HAP-1 (cell line): ENCODE results near the gene PVR.
"Not testable (repeated sequence)": the region's sequence is repeated elsewhere in the genome, so short reads cannot be mapped to it uniquely, and the experiment has no call there.

ENCODE experiments used
- DNase-seq, 2 experiments: peaks; one replicate each; pipeline ENCODE4 v3.0.0-alpha.2; 2016 to 2020; ENCODE audit warnings: low spot score in 2 of 2
- H3K27me3 ChIP-seq: fragments of 250-450 bp; sonication (Bioruptor Pico); 2 replicates; pipeline ENCODE4 v1.5.1; 2020; ENCODE audit warnings: low read depth, mild to moderate bottlenecking, moderate library complexity
- H3K36me3 ChIP-seq: fragments of 250-450 bp; sonication (Bioruptor Pico); replicated peaks from 2 replicates; pipeline ENCODE4 v1.5.1; 2020; ENCODE audit warnings: mild to moderate bottlenecking
- H3K4me1 ChIP-seq: fragments of 250-450 bp; sonication (Bioruptor Pico); 2 replicates; pipeline ENCODE4 v1.5.1; 2020; ENCODE audit warnings: mild to moderate bottlenecking
- H3K4me3 ChIP-seq: fragments of 250-450 bp; sonication (Bioruptor Pico); 2 replicates; pipeline ENCODE4 v1.5.1; 2020; ENCODE audit warnings: mild to moderate bottlenecking, moderate library complexity
- H3K9me3 ChIP-seq: fragments of 250-450 bp; sonication (Bioruptor Pico); 2 replicates; pipeline ENCODE4 v1.5.1; 2020; ENCODE audit warnings: mild to moderate bottlenecking, moderate library complexity
- in situ Hi-C: fragments of 300-500 bp; cut with MboI; formaldehyde crosslinking; loops from 3 replicates; pipeline ENCODE4 v1.14.3; 2020; ENCODE audit warnings: low sequenced_read_pairs, inconsistent platforms, mixed read lengths

PVR gene

DNA sequence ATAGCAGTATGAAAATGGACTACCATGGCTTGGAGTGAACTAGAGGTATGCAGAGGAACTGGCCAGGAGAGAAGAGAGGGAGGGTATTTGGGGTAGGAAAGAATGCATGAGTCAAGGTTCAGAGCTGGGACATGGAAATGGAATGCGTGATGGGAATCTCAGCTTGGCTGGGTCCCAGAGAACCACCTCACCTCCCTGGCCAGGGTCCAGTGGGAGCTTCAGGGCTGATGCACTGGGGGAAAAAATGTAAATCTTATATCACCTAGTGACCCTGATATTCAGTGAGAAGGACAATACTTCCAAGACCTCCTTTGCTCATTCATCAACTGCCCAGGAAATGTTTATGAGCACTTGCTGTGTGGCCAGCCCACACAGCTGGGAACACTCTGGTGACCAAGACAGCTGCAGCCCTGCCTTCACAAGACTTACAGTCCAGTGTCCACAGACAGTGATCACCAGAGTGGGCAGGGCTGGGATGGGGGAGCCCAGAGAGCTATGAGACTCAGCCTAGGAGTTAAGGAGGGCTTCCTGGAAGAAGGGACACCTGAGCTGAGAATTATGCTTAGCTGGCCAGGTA, 17.6 kb upstream of the PVR start:
- DNase-seq, result no peak

DNA sequence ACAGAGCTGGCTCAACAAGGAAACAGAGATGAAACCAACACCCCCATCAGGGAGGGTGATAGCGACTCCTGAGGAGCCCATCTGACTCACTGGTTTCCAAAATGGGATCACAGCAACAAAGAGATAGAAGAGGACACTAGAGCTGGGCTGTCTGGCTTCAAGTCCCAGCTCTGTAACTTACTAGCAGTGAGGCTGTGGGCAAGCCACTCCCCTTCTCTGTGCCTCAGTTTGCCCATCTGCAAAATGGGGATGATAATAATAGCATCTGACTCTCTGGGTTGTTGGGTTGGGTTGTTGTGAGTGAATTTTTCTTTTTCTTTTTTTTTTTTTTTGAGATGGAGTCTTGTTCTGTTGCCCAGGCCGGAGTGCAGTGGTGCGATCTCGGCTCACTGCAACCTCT, 16.1 kb upstream of the PVR start:
- no peaks in the 10 kb centered on the region for H3K9me3 ChIP-seq
- no peaks in the 10 kb centered on the region for H3K27me3 ChIP-seq
- no peak overlapping the region for H3K4me3 ChIP-seq
- no peak for DNase-seq
- in situ Hi-C loops, result no loop called here
- peaks cover 3% of the 10 kb centered on the region; the same call in 1 of the 2 replicates for H3K36me3 ChIP-seq
- H3K4me1 ChIP-seq, result no peaks in the 10 kb centered on the region; the same call in 1 of the 2 replicates

More for the DNA sequence above, 17.6 kb upstream of the PVR start:
- Histone ChIP-seq H3K36me3 (no peaks in the 10 kb centered on the region), H3K4me1 (no peaks in the 10 kb centered on the region), H3K4me3 (no peak overlapping the region), H3K9me3 (no peaks in the 10 kb centered on the region), H3K27me3 (no peaks in the 10 kb centered on the region)
- in situ Hi-C loops, result no loop called here

DNA sequence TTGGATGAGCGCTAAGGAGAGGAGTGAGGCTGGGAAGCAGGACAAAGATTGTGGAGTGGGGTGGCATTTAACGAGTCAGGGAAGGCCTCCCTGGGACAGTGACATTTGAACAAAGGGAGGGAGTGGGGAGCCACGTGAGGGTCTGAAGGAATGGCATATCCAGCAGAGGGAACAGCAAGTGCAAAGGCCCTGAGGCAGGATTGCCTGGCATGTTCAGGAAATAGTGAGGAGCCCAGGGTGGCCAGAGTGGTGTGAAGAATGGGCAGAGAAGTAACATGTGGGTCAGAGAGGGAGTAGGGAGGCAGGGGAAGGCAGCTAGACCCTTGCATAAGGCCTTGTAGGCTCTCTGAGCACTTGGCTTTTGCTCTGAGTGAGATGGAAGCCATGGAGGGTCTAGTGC, 14.9 kb upstream of the PVR start:
- no peak for DNase-seq
- Histone ChIP-seq H3K9me3 (no peaks in the 10 kb centered on the region), H3K4me3 (no peak overlapping the region), H3K36me3 (peaks cover 3% of the 10 kb centered on the region; the same call in 1 of the 2 replicates), H3K4me1 (peaks cover 6% of the 10 kb centered on the region), H3K27me3 (no peaks in the 10 kb centered on the region)
- in situ Hi-C loops, result no loop called here

GRCh38 chr19:44631611-44632010, 12.1 kb upstream of the PVR start:
- DNase-seq, H3K27me3 ChIP-seq, in situ Hi-C loops, H3K4me1 ChIP-seq, H3K36me3 ChIP-seq, H3K9me3 ChIP-seq, H3K4me3 ChIP-seq: not testable (repeated sequence)

GRCh38 chr19:44634058-44634457, 9.7 kb upstream of the PVR start:
- DNase-seq, H3K9me3 ChIP-seq, H3K27me3 ChIP-seq, H3K4me3 ChIP-seq, H3K4me1 ChIP-seq, in situ Hi-C loops, H3K36me3 ChIP-seq: not testable (repeated sequence)

DNA sequence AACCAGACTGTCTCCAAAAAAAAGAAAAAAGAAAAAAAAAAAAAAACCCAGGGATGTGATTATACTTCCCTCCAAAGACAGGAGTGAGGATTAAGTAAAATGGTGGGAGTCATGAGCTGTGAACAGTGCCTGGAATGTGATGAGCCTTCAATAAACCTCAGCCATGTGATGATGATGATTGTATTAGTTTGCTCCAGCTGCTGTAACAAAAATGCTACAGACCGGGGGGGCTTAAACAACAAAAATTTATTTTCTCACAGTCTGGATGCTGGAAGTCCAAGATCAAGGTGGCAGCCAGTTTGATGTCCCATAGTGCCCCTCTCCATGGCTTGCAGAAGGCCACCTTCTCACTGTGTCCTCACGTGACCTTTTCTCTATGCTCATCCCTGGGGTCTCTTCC, 8.9 kb upstream of the PVR start:
- H3K9me3 ChIP-seq, result no peaks in the 10 kb centered on the region
- no peak overlapping the region for H3K4me3 ChIP-seq
- in situ Hi-C loops, result no loop called here
- H3K4me1 ChIP-seq, result peaks cover 6% of the 10 kb centered on the region
- H3K36me3 ChIP-seq, result peaks cover 3% of the 10 kb centered on the region; the same call in 1 of the 2 replicates
- no peak for DNase-seq
- H3K27me3 ChIP-seq, result no peaks in the 10 kb centered on the region

GRCh38 chr19:44635581-44636438, 7.9 kb upstream of the PVR start:
- in situ Hi-C loops, result no loop called here
- no peak for DNase-seq
- H3K9me3 ChIP-seq, result no peaks in the 10 kb centered on the region
- no peaks in the 10 kb centered on the region for H3K27me3 ChIP-seq
- peaks cover 3% of the 10 kb centered on the region; the same call in 1 of the 2 replicates for H3K36me3 ChIP-seq
- H3K4me1 ChIP-seq, result peaks cover 6% of the 10 kb centered on the region
- no peak overlapping the region for H3K4me3 ChIP-seq

DNA sequence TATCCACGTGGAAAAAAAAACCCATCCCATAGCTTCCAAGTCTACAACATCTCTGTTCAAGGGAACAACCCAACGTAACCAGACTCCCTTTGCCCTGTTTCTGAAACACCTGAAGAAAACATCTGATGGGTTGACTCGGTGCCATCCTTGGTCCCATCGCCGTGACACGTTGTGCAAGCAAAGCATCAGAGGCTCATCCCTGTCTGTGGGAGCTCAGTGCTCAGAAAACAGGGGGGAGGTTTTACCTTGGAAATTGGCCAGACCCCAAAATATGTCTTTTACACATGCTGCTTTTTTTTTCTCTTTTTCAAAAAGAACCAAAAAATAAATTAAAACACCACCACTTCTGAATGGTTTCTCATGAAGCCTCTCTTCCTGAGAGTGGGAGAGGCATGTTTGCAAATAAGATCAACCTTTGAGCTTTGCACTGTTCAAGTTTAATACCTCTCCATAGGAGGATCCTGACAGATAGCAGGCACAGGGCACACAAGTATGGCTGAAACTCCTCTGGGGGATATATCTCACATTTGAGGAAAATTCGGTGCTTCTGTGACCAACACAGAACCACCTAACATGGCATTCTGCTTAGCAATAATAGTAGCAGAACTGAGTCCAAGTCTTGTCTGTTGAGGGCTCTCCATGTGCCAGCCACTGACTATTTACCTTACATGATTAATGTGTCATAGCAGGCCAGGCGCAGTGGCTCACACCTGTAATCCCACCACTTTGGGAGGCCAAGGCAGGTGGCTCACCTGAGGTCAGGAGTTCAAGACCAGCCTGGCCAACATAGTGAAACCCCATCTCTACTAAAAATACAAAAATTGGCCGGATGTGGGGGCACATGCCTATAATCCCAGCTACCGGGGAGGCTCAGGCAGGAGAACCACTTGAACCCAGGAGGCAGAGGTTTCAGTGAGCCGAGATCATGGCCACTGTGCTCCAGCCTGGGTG, 7.0 kb upstream of the PVR start:
- Histone ChIP-seq H3K9me3 (no peaks in the 10 kb centered on the region), H3K4me1 (peaks cover 6% of the 10 kb centered on the region), H3K4me3 (no peak overlapping the region), H3K27me3 (no peaks in the 10 kb centered on the region), H3K36me3 (peaks cover 3% of the 10 kb centered on the region; the same call in 1 of the 2 replicates)
- in situ Hi-C loops, result no loop called here
- no peak for DNase-seq

- no peak for DNase-seq
- Histone ChIP-seq H3K9me3 (no peaks in the 10 kb centered on the region), H3K27me3 (no peaks in the 10 kb centered on the region), H3K4me3 (no peak overlapping the region), H3K36me3 (no peaks in the 10 kb centered on the region), H3K4me1 (peaks cover 6% of the 10 kb centered on the region)
- in situ Hi-C loops, result no loop called here
These were observed 6.3 kb upstream of the PVR start for GRCh38 chr19:44637390-44637764.

DNA sequence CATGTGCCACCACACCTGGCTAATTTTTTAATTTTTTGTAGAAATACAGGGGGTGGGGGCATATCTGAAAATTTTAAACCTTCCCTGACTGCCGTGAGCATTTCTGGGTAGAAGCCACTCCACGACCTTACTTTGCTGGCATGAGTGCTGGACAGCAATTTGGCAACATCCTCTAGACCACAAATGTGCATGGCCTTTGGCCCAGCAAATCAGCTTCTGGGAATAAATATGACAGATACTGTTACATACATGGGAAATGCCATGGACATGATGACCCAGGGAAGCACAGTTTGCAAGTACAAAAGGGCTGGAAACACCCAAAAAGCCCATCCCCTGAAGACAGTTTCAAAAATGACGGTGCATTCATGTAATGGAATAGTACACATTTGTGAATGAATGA, 3.2 kb upstream of the PVR start:
- no peaks in the 10 kb centered on the region for H3K9me3 ChIP-seq
- no peak overlapping the region for H3K4me3 ChIP-seq
- in situ Hi-C loops, result no loop called here
- no peaks in the 10 kb centered on the region for H3K36me3 ChIP-seq
- no peaks in the 10 kb centered on the region for H3K4me1 ChIP-seq
- no peaks in the 10 kb centered on the region for H3K27me3 ChIP-seq
- DNase-seq, result no peak

DNA sequence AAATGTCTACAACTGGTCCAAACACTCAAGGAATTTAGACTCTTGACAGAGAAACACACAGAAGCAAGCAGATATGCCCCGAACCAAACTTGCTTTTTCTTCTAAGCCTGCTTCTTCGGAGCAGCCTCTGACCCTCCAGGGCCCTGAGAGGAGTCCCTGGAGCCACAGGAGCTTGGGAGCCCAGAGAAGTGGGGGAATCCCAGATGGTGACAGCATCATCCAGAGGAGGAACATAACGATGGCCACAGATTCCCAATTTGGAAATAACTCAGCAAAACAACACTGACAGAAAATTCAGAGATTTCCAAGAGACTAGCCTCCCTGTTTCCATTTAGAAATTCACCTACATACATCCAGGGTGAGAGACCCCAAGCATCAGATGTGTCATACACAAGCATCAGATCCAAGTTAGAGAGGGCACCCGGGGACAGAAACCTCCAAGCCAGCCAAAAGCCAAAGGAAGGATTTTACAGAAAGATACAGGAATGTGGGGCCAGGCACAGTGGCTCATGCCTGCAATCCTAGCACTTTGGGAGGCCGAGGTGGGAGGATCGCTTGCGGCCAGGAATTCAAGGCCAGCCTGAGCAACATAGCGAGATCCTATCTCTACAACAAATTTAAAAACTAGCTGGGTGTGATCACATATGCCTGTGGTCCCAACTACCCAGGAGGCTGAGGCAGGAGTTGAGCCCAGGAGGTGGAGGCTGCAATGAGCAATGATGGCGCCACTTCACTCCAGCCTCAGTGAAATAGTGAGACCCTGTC, 2.0 kb upstream of the PVR start:
- no peaks in the 10 kb centered on the region for H3K27me3 ChIP-seq
- peaks cover 9% of the 10 kb centered on the region for H3K36me3 ChIP-seq
- no peaks in the 10 kb centered on the region for H3K9me3 ChIP-seq
- in situ Hi-C loops, result no loop called here
- no peak for DNase-seq
- no peak overlapping the region for H3K4me3 ChIP-seq
- H3K4me1 ChIP-seq, result no peaks in the 10 kb centered on the region

DNA sequence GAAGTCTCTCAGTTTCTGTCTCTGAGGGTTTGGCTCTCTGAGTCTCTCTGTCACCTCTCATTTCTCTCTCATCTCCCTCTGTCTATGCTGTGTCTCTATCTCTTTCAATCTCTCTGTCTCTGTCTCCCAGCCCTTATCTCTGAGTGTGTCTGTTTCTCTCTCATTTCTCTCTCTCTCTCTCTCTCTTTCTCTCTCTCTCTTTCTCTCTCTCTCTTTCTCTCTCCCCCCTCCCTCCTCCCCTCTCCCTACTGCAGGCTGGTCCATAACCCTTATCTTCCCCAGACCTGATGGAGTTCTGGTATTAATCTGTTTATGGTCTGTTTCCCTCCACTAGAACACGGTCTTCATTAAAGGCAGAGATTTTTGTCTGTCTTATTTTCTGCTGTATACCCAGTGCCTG, 1.3 kb upstream of the PVR start:
- no peaks in the 10 kb centered on the region for H3K4me1 ChIP-seq
- peaks cover 13% of the 10 kb centered on the region for H3K36me3 ChIP-seq
- DNase-seq, result no peak

GRCh38 chr19:44644402-44645016, 799 bp downstream of the PVR start:
- H3K36me3 ChIP-seq, result peaks cover 29% of the 10 kb centered on the region
- in situ Hi-C loops, result no loop called here
- DNase-seq, result peak; percentile 45 to 65
- no peaks in the 10 kb centered on the region for H3K27me3 ChIP-seq
- peak overlapping the region; percentile 77 for H3K4me3 ChIP-seq
- H3K4me1 ChIP-seq, result no peaks in the 10 kb centered on the region
- H3K9me3 ChIP-seq, result no peaks in the 10 kb centered on the region

More for the DNA sequence above, 1.3 kb upstream of the PVR start:
- in situ Hi-C loops, result no loop called here
- Histone ChIP-seq H3K9me3 (no peaks in the 10 kb centered on the region), H3K4me3 (no peak overlapping the region), H3K27me3 (no peaks in the 10 kb centered on the region)
